A549 treated with RU486 at 1 μM for 4 hours (cell line): ENCODE measurements around the gene ATL3. TPM values are rescaled to one million over a fixed set of nuclear protein-coding genes. Genes with fewer than 3 reads are reported as not detected.

Experiments
- total RNA-seq: library from RNA; stranded (reverse); fragments of 200-300 nt; extraction: Qiagen RNA extraction; gene quantifications from 5 replicates; pipeline ENCODE4 v1.2.3, GENCODE V29; 2022; ENCODE audit warnings: low read depth

Gene ATL3, protein sequence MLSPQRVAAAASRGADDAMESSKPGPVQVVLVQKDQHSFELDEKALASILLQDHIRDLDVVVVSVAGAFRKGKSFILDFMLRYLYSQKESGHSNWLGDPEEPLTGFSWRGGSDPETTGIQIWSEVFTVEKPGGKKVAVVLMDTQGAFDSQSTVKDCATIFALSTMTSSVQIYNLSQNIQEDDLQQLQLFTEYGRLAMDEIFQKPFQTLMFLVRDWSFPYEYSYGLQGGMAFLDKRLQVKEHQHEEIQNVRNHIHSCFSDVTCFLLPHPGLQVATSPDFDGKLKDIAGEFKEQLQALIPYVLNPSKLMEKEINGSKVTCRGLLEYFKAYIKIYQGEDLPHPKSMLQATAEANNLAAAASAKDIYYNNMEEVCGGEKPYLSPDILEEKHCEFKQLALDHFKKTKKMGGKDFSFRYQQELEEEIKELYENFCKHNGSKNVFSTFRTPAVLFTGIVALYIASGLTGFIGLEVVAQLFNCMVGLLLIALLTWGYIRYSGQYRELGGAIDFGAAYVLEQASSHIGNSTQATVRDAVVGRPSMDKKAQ
- 28.1 to 33.5 TPM (median 31.4 TPM) in 5 replicates for total RNA-seq

DNA sequence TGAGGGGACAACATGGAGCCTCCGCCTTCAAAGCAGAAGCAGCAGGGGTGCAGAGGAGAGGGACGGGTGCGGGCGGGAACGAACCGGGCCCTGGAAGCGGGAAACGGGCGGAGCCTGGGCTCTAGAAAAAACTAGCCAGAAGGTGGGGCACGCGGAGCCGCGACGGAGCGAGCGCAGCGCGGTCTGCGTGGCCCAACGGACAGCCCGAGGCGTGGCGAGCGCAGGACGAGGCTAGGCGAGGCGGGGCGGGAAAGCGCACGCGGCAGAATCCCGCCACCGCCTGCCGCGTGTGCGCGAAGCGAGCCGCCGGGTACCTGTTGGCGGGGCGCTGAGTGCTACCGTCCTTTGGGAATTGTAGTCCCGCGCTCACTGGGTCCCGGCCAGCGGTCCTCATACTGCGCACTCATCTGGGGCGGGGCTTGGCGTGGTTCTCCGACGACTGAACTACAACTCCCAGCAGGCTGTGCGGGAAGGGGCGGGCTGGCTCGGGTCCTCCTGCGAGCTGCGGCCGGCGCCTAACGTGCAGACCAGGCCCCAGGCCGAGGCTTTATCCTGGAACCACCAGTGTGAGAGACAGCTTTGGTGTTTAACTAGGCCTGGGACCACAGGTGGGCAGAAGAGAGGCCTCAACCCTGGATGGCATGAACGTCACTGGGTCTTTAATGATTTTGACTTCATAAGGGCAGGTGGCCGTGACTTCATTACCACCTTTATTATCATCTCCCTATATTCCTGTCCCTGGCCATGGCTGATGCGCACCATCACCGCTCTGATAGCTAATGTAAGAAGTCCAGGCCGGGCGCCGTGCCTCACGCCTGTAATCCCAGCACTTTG is at the start of gene ATL3:
ATL3 (minus strand) TSS at position 55 of the 834 bp plus-strand sequence; CDS start at position 14, 41 bp downstream.

DNA sequence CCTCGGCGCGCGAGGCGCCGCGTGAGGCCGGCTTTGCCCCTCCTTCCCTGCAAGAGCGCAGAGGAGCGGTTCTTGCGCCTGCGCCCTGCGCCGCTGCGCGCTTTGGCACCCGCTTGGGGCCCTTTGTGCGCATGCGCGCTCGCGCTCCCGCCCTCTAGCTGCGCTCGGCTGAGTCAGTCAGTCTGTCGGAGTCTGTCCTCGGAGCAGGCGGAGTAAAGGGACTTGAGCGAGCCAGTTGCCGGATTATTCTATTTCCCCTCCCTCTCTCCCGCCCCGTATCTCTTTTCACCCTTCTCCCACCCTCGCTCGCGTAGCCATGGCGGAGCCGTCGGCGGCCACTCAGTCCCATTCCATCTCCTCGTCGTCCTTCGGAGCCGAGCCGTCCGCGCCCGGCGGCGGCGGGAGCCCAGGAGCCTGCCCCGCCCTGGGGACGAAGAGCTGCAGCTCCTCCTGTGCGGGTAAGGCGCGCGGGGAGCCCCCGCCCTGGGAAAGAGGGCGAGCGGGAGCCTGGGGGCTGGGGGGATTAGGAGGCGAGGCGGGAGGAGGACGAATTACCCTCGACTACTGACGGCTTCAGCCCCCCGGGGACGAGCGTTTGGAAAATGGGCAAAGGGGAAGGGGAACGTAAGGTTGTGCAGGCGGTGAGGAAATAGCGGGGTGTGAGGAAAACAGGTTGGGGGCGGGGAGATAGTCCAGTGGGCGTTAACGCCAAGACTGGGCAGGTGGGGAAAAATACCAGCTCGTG is 10.3 kb upstream of the ATL3 start, which contains the start of gene RTN3:
RTN3 (plus strand) TSS at position 180 of the 745 bp plus-strand sequence; CDS start at position 317, 137 bp downstream.

DNA sequence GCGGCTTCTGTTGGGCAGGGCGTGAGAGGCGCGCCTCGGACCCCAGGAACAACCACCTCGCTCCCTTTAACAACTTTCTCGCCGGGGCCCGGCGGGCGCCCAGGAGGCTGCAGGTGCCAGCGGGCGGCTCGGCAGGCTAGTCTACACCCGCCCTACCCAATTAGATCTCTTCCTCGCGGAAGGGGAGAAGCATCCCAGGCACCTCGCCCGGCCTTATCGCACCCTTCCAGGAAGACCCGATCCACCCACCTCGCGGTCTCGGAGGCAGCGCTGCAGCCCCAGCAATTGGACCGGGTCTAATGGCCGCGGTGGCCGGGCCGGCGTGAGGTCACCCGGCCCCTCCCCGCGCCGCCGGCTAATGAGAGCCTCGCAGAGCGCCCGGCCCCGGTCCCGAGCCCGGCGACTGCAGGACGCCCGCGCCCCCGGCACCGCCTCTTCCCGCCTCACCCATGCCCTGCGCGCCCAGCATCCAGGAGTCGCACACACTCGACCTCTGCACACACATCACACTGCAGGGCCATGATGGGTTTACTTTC is 57.0 kb downstream of the ATL3 start, which contains the start of gene PLAAT3:
PLAAT3 (minus strand) TSS at position 298 of the 536 bp plus-strand sequence. CDS start 419 bp downstream, outside the sequence.

Other genes starting within 250 kb of the ATL3 start
- gene PLAAT5, start 180.2 kb downstream of the ATL3 start, total RNA-seq = not detected in 5 replicates
- not detected in 5 replicates for gene LGALS12, start 165.3 kb downstream of the ATL3 start, total RNA-seq
- 1.5 to 3.3 TPM (median 1.8 TPM) in 5 replicates for gene PLAAT4, start 134.6 kb downstream of the ATL3 start, total RNA-seq
- gene PLAAT2, start 108.0 kb downstream of the ATL3 start, total RNA-seq = 0.23 to 0.27 TPM in 2 of 5 replicates, not detected in the others
- gene PLAAT3, start 56.9 kb downstream of the ATL3 start, total RNA-seq = 46.0 to 67.6 TPM (median 55.4 TPM) in 5 replicates
- gene RTN3, start 10.1 kb upstream of the ATL3 start, total RNA-seq = 80.8 to 111 TPM (median 107 TPM) in 5 replicates
- 4.8 to 7.6 TPM (median 7.3 TPM) in 5 replicates for gene ZFTA, start 97.4 kb upstream of the ATL3 start, total RNA-seq
- 31.9 to 56.2 TPM (median 48.0 TPM) in 5 replicates for gene SPINDOC, start 142.1 kb upstream of the ATL3 start, total RNA-seq
- gene MARK2, start 167.7 kb upstream of the ATL3 start, total RNA-seq = 22.3 to 26.1 TPM (median 23.8 TPM) in 5 replicates
- 0.90 to 1.3 TPM (median 0.97 TPM) in 5 replicates for gene RCOR2, start 245.8 kb upstream of the ATL3 start, total RNA-seq